Measurements from ENCODE around the gene UBE2Z.
A peak's percentile ranks its signal among the peaks of the same experiment; 100 is the strongest.

The UBE2Z gene

DNA sequence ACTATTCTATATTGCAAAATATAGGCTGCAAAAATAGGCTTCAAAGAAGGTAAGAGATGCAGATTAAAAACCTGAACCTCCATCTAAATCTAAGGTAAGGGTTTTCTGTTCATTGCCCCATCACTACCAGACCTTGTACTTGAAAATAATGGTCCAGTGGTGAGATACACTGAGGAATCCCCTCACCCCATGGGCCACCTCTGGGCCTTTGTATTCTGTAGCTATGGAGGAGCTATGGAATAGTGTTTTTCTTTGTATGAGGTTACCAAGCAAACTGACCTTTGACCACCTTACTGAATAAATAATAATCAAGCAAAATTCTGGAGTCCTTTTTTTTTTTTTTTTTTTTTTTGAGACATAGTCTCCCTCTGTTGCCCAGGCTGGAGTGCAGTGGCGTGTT, 4.8 kb upstream of the UBE2Z start:
- Histone ChIP-seq H3K36me3 (ENCODE audit: control insufficient read depth, insufficient read depth, low read length) (no peaks in the 10 kb centered on the region), H3K4me3 (ENCODE audit: insufficient read depth, low read depth, low read length) (no peak overlapping the region), H3K4me1 (ENCODE audit: control insufficient read depth, insufficient read depth, low read length) (no peaks in the 10 kb centered on the region), H3K27me3 (ENCODE audit: control insufficient read depth, insufficient read depth, low read length, poor library complexity, severe bottlenecking) (no peaks in the 10 kb centered on the region), H3K9me3 (ENCODE audit: control insufficient read depth, low read length) (no peaks in the 10 kb centered on the region), H3K27ac (ENCODE audit: insufficient read depth, low read depth, low read length, poor library complexity, severe bottlenecking) (no peak overlapping the region)
- WGBS, 2 experiments: 75 to 83% methylated on average over 1 of the region's 1 CpG

DNA sequence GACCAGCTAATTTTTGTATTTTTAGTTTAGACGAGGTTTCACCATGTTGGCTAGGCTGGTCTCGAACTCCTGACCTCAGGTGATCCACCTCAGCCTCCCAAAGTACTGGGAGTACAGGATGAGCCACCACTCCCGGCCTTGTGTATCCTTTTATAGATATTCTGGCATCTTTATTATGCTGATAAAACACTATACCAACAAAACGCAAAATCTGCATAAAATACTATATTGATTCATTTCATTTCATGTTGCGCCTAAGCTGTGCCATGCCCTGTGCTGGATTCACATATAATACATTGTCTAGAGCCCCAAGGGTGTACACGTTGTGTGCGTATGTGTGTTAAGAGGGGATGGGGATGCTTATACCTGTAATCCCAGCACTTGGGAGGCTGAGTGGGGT, 3.8 kb upstream of the UBE2Z start:
- H3K27ac ChIP-seq (ENCODE audit: insufficient read depth, low read depth, low read length, poor library complexity, severe bottlenecking): no peak overlapping the region
- WGBS, 2 experiments: 92 to 95% methylated on average over 7 of the region's 7 CpGs
- H3K27me3 ChIP-seq (ENCODE audit: control insufficient read depth, insufficient read depth, low read length, poor library complexity, severe bottlenecking): no peaks in the 10 kb centered on the region
- no peaks in the 10 kb centered on the region for H3K36me3 ChIP-seq (ENCODE audit: control insufficient read depth, insufficient read depth, low read length)
- no peak overlapping the region for H3K4me3 ChIP-seq (ENCODE audit: insufficient read depth, low read depth, low read length)
- H3K9me3 ChIP-seq (ENCODE audit: control insufficient read depth, low read length): no peaks in the 10 kb centered on the region
- H3K4me1 ChIP-seq (ENCODE audit: control insufficient read depth, insufficient read depth, low read length): peaks cover under 1% of the 10 kb centered on the region

- no peak overlapping the region for H3K4me3 ChIP-seq (ENCODE audit: insufficient read depth, low read depth, low read length)
- WGBS, 2 experiments: 82 to 90% methylated on average over 9 of the region's 9 CpGs
These were observed 2.2 kb upstream of the UBE2Z start for GRCh38 chr17:48905987-48906515.

GRCh38 chr17:48907713-48908046, 527 bp upstream of the UBE2Z start:
- peak overlapping the region; percentile 98 for H3K27ac ChIP-seq (ENCODE audit: insufficient read depth, low read depth, low read length, poor library complexity, severe bottlenecking)
- no peaks in the 10 kb centered on the region for H3K9me3 ChIP-seq (ENCODE audit: control insufficient read depth, low read length)
- 46 to 50% methylated on average over 2 of the region's 2 CpGs for WGBS, 2 experiments
- peak overlapping the region; percentile 84 for H3K4me3 ChIP-seq (ENCODE audit: insufficient read depth, low read depth, low read length)
- H3K27me3 ChIP-seq (ENCODE audit: control insufficient read depth, insufficient read depth, low read length, poor library complexity, severe bottlenecking): no peaks in the 10 kb centered on the region
- peaks cover 14% of the 10 kb centered on the region for H3K4me1 ChIP-seq (ENCODE audit: control insufficient read depth, insufficient read depth, low read length)
- H3K36me3 ChIP-seq (ENCODE audit: control insufficient read depth, insufficient read depth, low read length): peaks cover 6% of the 10 kb centered on the region

More at GRCh38 chr17:48905987-48906515, 2.2 kb upstream of the UBE2Z start:
- Histone ChIP-seq H3K4me1 (ENCODE audit: control insufficient read depth, insufficient read depth, low read length) (peaks cover 14% of the 10 kb centered on the region), H3K27me3 (ENCODE audit: control insufficient read depth, insufficient read depth, low read length, poor library complexity, severe bottlenecking) (no peaks in the 10 kb centered on the region), H3K36me3 (ENCODE audit: control insufficient read depth, insufficient read depth, low read length) (no peaks in the 10 kb centered on the region), H3K27ac (ENCODE audit: insufficient read depth, low read depth, low read length, poor library complexity, severe bottlenecking) (no peak overlapping the region), H3K9me3 (ENCODE audit: control insufficient read depth, low read length) (no peaks in the 10 kb centered on the region)

GRCh38 chr17:48908853-48909394, 717 bp downstream of the UBE2Z start:
- 0 to 1% methylated on average over 35 of the region's 36 CpGs for WGBS, 2 experiments
- Histone ChIP-seq H3K4me1 (ENCODE audit: control insufficient read depth, insufficient read depth, low read length) (peaks cover 14% of the 10 kb centered on the region), H3K4me3 (ENCODE audit: insufficient read depth, low read depth, low read length) (peak overlapping the region; percentile 84), H3K27ac (ENCODE audit: insufficient read depth, low read depth, low read length, poor library complexity, severe bottlenecking) (peak overlapping the region; percentile 81), H3K9me3 (ENCODE audit: control insufficient read depth, low read length) (no peaks in the 10 kb centered on the region), H3K27me3 (ENCODE audit: control insufficient read depth, insufficient read depth, low read length, poor library complexity, severe bottlenecking) (no peaks in the 10 kb centered on the region), H3K36me3 (ENCODE audit: control insufficient read depth, insufficient read depth, low read length) (peaks cover 11% of the 10 kb centered on the region)

DNA sequence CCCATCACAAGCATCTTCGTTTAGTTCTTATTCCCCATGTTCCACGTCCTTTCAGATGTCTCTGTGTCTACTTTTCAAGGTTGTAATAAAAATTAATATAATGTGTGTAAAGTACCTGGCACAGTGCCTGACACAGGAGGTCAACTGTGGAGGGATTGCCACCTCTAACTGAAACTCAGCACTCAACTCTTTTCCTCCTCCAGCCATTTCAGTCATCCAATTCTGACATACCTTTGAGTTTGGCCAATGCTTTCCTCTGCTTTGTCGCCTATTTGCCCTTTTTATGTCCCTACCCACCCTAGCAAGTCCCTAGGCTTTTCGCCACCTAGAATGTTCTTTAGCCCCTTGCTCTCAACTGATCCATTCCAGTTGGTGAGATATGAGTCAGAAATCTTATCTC, 1.6 kb downstream of the UBE2Z start:
- WGBS, 2 experiments: 74 to 75% methylated on average over 3 to 4 of the region's 4 CpGs
- peaks cover 11% of the 10 kb centered on the region for H3K36me3 ChIP-seq (ENCODE audit: control insufficient read depth, insufficient read depth, low read length)
- H3K27me3 ChIP-seq (ENCODE audit: control insufficient read depth, insufficient read depth, low read length, poor library complexity, severe bottlenecking): no peaks in the 10 kb centered on the region
- peak overlapping the region; percentile 84 for H3K4me3 ChIP-seq (ENCODE audit: insufficient read depth, low read depth, low read length)
- H3K27ac ChIP-seq (ENCODE audit: insufficient read depth, low read depth, low read length, poor library complexity, severe bottlenecking): no peak overlapping the region
- H3K9me3 ChIP-seq (ENCODE audit: control insufficient read depth, low read length): no peaks in the 10 kb centered on the region
- H3K4me1 ChIP-seq (ENCODE audit: control insufficient read depth, insufficient read depth, low read length): peaks cover 14% of the 10 kb centered on the region

- 91 to 93% methylated on average over 2 of the region's 2 CpGs for WGBS, 2 experiments
- Histone ChIP-seq H3K27ac (ENCODE audit: insufficient read depth, low read depth, low read length, poor library complexity, severe bottlenecking) (no peak overlapping the region), H3K27me3 (ENCODE audit: control insufficient read depth, insufficient read depth, low read length, poor library complexity, severe bottlenecking) (no peaks in the 10 kb centered on the region), H3K36me3 (ENCODE audit: control insufficient read depth, insufficient read depth, low read length) (peaks cover 16% of the 10 kb centered on the region), H3K4me1 (ENCODE audit: control insufficient read depth, insufficient read depth, low read length) (peaks cover 14% of the 10 kb centered on the region), H3K9me3 (ENCODE audit: control insufficient read depth, low read length) (no peaks in the 10 kb centered on the region), H3K4me3 (ENCODE audit: insufficient read depth, low read depth, low read length) (no peak overlapping the region)
These were observed 2.2 kb downstream of the UBE2Z start for GRCh38 chr17:48910370-48910769.

- Histone ChIP-seq H3K36me3 (ENCODE audit: control insufficient read depth, insufficient read depth, low read length) (peaks cover 29% of the 10 kb centered on the region), H3K4me1 (ENCODE audit: control insufficient read depth, insufficient read depth, low read length) (peaks cover 14% of the 10 kb centered on the region), H3K4me3 (ENCODE audit: insufficient read depth, low read depth, low read length) (no peak overlapping the region), H3K27ac (ENCODE audit: insufficient read depth, low read depth, low read length, poor library complexity, severe bottlenecking) (no peak overlapping the region), H3K9me3 (ENCODE audit: control insufficient read depth, low read length) (no peaks in the 10 kb centered on the region), H3K27me3 (ENCODE audit: control insufficient read depth, insufficient read depth, low read length, poor library complexity, severe bottlenecking) (no peaks in the 10 kb centered on the region)
- WGBS, 2 experiments: 96 to 97% methylated on average over 2 of the region's 2 CpGs
These were observed 4.3 kb downstream of the UBE2Z start for GRCh38 chr17:48912476-48912875.

DNA sequence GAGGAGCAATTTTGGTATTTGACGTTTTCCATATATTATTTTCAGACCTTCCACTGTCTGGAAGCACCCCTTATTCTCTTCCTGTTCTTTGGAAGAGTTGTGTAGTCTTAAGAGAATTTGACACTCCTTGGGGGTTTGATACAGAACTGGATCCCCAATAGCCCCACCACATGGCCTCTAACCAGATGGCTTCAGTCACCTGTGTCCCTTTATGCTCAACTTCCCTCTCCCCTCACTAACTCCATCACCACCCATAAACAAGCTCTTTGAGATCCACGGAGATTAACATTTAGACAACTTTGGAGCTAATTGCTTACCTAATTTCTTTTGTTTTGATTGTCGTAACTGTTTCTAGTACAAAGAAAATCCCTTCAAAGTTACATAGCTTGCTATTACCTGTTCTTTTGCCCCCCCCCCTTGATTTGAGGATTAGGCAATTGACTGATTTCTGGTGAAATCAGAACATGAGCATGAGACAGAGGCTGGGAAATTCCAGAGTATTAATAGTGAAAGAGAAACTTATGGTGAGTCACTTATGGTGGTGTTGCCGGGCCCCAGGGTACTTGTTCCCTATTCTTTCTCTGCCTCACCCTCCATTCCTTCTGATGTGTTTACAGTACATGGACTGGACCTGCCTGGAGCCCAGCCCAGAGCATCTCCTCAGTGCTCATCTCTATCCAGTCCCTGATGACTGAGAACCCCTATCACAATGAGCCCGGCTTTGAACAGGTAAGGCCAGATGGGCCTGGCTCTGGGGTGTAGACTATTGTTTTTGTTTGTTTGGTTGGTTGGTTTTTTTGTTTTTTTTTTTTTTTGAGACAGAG, 7.5 kb downstream of the UBE2Z start:
- Histone ChIP-seq H3K9me3 (ENCODE audit: control insufficient read depth, low read length) (no peaks in the 10 kb centered on the region), H3K36me3 (ENCODE audit: control insufficient read depth, insufficient read depth, low read length) (peaks cover 50% of the 10 kb centered on the region), H3K4me1 (ENCODE audit: control insufficient read depth, insufficient read depth, low read length) (peaks cover 2% of the 10 kb centered on the region), H3K27me3 (ENCODE audit: control insufficient read depth, insufficient read depth, low read length, poor library complexity, severe bottlenecking) (no peaks in the 10 kb centered on the region), H3K27ac (ENCODE audit: insufficient read depth, low read depth, low read length, poor library complexity, severe bottlenecking) (no peak overlapping the region), H3K4me3 (ENCODE audit: insufficient read depth, low read depth, low read length) (no peak overlapping the region)
- WGBS, 2 experiments: 83 to 87% methylated on average over 4 of the region's 5 CpGs

GRCh38 chr17:48925251-48925990, 17.2 kb downstream of the UBE2Z start:
- Histone ChIP-seq H3K36me3 (ENCODE audit: control insufficient read depth, insufficient read depth, low read length) (peaks cover 59% of the 10 kb centered on the region), H3K27ac (ENCODE audit: insufficient read depth, low read depth, low read length, poor library complexity, severe bottlenecking) (no peak overlapping the region), H3K4me3 (ENCODE audit: insufficient read depth, low read depth, low read length) (no peak overlapping the region), H3K4me1 (ENCODE audit: control insufficient read depth, insufficient read depth, low read length) (no peaks in the 10 kb centered on the region), H3K27me3 (ENCODE audit: control insufficient read depth, insufficient read depth, low read length, poor library complexity, severe bottlenecking) (no peaks in the 10 kb centered on the region), H3K9me3 (ENCODE audit: control insufficient read depth, low read length) (no peaks in the 10 kb centered on the region)
- whole genome bisulfite sequencing, 2 experiments: 85 to 86% methylated on average over 4 of the region's 4 CpGs

All from ectodermal cell (in vitro differentiated cells).